ENCODE measurements around the gene GRAMD2A. TPM values are rescaled to one million over a fixed set of nuclear protein-coding genes. Genes with fewer than 3 reads are reported as not detected.

GRAMD2A gene
- total RNA-seq, 1 experiment from 2014 or later = 1.3 TPM

DNA sequence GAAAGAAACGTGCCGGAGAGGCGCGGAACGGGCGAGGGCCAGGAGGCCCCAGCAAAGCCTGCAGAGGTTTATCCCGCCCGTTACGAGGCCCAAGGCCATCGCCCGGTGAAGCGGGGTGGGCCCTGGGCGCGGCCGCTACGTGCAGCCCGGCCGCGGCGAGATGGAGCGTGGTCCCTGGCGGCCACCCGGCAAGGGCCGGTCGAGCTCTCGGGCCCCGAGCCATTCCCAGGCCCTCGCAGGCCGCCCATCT, 32.3 kb upstream of the GRAMD2A start:
- Histone ChIP-seq H3K23ac (ENCODE audit: insufficient read length, low read depth, low read length) (no peak overlapping the region), H2BK20ac (ENCODE audit: low read depth, low read length, poor library complexity, severe bottlenecking) (no peak overlapping the region), H3K4ac (ENCODE audit: low read depth, low read length) (no peak overlapping the region), H3K27ac (ENCODE audit: insufficient read length, low read depth, low read length) (no peak overlapping the region), H4K8ac (replicated peaks; ENCODE audit: insufficient read length, low read depth, low read length) (no peak overlapping the region), H3K9ac (ENCODE audit: extremely low read depth, insufficient read length, low read length) (peak overlapping the region; percentile 98), H3K4me2 (ENCODE audit: insufficient read depth, insufficient read length, low read length) (peak overlapping the region; percentile 98), H4K91ac (ENCODE audit: insufficient read length, low read depth, low read length) (no peak overlapping the region), H3K23me2 (ENCODE audit: insufficient read length, low read depth, low read length, poor library complexity, severe bottlenecking) (peaks cover 24% of the 10 kb centered on the region), H2BK120ac (ENCODE audit: low read depth, low read length, poor library complexity, severe bottlenecking) (no peak overlapping the region), H4K20me1 (ENCODE audit: control insufficient read depth, insufficient read depth, insufficient read length) (no peaks in the 10 kb centered on the region), H3K56ac (ENCODE audit: insufficient read length, low read depth, low read length) (no peak overlapping the region), H2BK15ac (ENCODE audit: low read depth, low read length) (no peak overlapping the region), H3K14ac (ENCODE audit: insufficient read depth, low read length) (peak overlapping the region; percentile 94), H2AK5ac (ENCODE audit: insufficient read length, low read length) (no peak overlapping the region), H3K18ac (ENCODE audit: insufficient read length, low read depth, low read length) (peak overlapping the region; percentile 50), H4K5ac (ENCODE audit: insufficient read length, low read depth, low read length) (no peak overlapping the region), H3K27me3 (ENCODE audit: insufficient read depth, low read length) (no peaks in the 10 kb centered on the region), H3K9me3 (ENCODE audit: control insufficient read depth, low read depth, low read length) (no peaks in the 10 kb centered on the region), H3K4me1 (ENCODE audit: insufficient read depth, low read length) (peaks cover 13% of the 10 kb centered on the region; the same call in 1 of the 2 replicates), H2BK5ac (ENCODE audit: insufficient read length, low read length) (no peak overlapping the region), H3T11ph (ENCODE audit: low read length) (no peak overlapping the region), H2AFZ (ENCODE audit: low read length) (no peak overlapping the region), H3K79me2 (ENCODE audit: insufficient read depth, low read length) (peaks cover 46% of the 10 kb centered on the region; the same call in 1 of the 2 replicates), H3K79me1 (ENCODE audit: insufficient read depth, low read depth, low read length, poor library complexity, severe bottlenecking) (peaks cover 4% of the 10 kb centered on the region), H2BK12ac (ENCODE audit: insufficient read length, low read depth, low read length) (no peak overlapping the region)
- H3K27me3 Mint-ChIP-seq (ENCODE audit: low read depth) = peaks cover 27% of the 10 kb centered on the region
- TF ChIP-seq, protein P1, sequence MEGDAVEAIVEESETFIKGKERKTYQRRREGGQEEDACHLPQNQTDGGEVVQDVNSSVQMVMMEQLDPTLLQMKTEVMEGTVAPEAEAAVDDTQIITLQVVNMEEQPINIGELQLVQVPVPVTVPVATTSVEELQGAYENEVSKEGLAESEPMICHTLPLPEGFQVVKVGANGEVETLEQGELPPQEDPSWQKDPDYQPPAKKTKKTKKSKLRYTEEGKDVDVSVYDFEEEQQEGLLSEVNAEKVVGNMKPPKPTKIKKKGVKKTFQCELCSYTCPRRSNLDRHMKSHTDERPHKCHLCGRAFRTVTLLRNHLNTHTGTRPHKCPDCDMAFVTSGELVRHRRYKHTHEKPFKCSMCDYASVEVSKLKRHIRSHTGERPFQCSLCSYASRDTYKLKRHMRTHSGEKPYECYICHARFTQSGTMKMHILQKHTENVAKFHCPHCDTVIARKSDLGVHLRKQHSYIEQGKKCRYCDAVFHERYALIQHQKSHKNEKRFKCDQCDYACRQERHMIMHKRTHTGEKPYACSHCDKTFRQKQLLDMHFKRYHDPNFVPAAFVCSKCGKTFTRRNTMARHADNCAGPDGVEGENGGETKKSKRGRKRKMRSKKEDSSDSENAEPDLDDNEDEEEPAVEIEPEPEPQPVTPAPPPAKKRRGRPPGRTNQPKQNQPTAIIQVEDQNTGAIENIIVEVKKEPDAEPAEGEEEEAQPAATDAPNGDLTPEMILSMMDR (conservative IDR thresholded peaks at IDR 0.05) = no peak
- peaks cover 42 to 49% of the 10 kb centered on the region in 2 experiments for H3K4me1 Mint-ChIP-seq
- no peak for DNase-seq
- H3K4me3 Mint-ChIP-seq = peak overlapping the region; percentile 97 to 98
- H3K36me3 Mint-ChIP-seq (ENCODE audit: insufficient read depth in 1 of 3, low read depth in 3 of 3) = peaks cover 11 to 28% (median 14%) of the 10 kb centered on the region in 3 experiments; a peak in 6 of 7 replicates
- H3K27ac Mint-ChIP-seq = no peak overlapping the region; a peak in 1 of 7 replicates
- no peaks in the 10 kb centered on the region; a peak in 2 of 5 replicates for H3K9me3 Mint-ChIP-seq
- no CpG with 5 or more reads among the region's 29 CpGs for WGBS (ENCODE audit: extremely low coverage, insufficient read length, low lambda C conversion rate)
